SK-N-SH treated with all-trans-retinoic acid at 6 μM for 48 hours (cell line): ENCODE results near the gene EDAR.

Experiments used
- ATAC-seq: fragments of 200-7000 bp; cut with Tn5 transposase; 3 replicates; pipeline ENCODE4 v1.9.1; 2020; ENCODE audit warnings: mild to moderate bottlenecking, moderate library complexity
- BACH2 ChIP-seq: fragments of 250-450 bp; sonication (Bioruptor Pico); IDR thresholded peaks from 2 replicates; pipeline ENCODE4 v1.9.0; 2021; ENCODE audit warnings: mild to moderate bottlenecking, borderline replicate concordance
- CREB5 ChIP-seq: fragments of 250-450 bp; sonication (Bioruptor Pico); IDR thresholded peaks from 2 replicates; pipeline ENCODE4 v1.5.1; 2020; ENCODE audit warnings: low read depth, mild to moderate bottlenecking, moderate library complexity
- CSDC2 ChIP-seq: fragments of 250-450 bp; sonication (Bioruptor Pico); IDR thresholded peaks from 2 replicates; pipeline ENCODE4 v1.5.0; 2020; ENCODE audit warnings: mild to moderate bottlenecking, moderate library complexity
- CSRNP3 ChIP-seq: fragments of 250-450 bp; sonication (Bioruptor Pico); IDR thresholded peaks from 2 replicates; pipeline ENCODE4 v1.5.1; 2021; ENCODE audit warnings: mild to moderate bottlenecking, moderate library complexity
- GLIS3 ChIP-seq: fragments of 250-450 bp; sonication (Bioruptor Pico); IDR thresholded peaks from 2 replicates; pipeline ENCODE4 v1.5.0; 2020; ENCODE audit warnings: mild to moderate bottlenecking, moderate library complexity
- ISL1 ChIP-seq: fragments of 250-450 bp; sonication (Bioruptor Pico); IDR thresholded peaks from 2 replicates; pipeline ENCODE4 v2.1.2; 2022; ENCODE audit warnings: mild to moderate bottlenecking, moderate library complexity
- OSR1 ChIP-seq: fragments of 250-450 bp; sonication (Bioruptor Pico); IDR thresholded peaks from 2 replicates; pipeline ENCODE4 v1.8.0; 2022; ENCODE audit warnings: moderate library complexity, mild to moderate bottlenecking, inconsistent platforms
- PATZ1 ChIP-seq: fragments of 250-450 bp; sonication (Bioruptor Pico); IDR thresholded peaks from 2 replicates; pipeline ENCODE4 v1.8.0; 2020; ENCODE audit warnings: mild to moderate bottlenecking, moderate library complexity, borderline replicate concordance
- POU6F1 ChIP-seq: fragments of 250-450 bp; sonication (Bioruptor Pico); IDR thresholded peaks from 2 replicates; pipeline ENCODE4 v1.8.0; 2021; ENCODE audit warnings: low read depth, mild to moderate bottlenecking, moderate library complexity, borderline replicate concordance
- PPARA ChIP-seq: fragments of 250-450 bp; sonication (Bioruptor Pico); IDR thresholded peaks from 2 replicates; pipeline ENCODE4 v1.5.0; 2020; ENCODE audit warnings: mild to moderate bottlenecking, borderline replicate concordance
- RARB ChIP-seq: fragments of 250-450 bp; sonication (Bioruptor Pico); IDR thresholded peaks from 2 replicates; pipeline ENCODE4 v1.8.0; 2021; ENCODE audit warnings: mild to moderate bottlenecking, moderate library complexity
- TCF4 ChIP-seq: fragments of 250-450 bp; sonication (Bioruptor Pico); IDR thresholded peaks from 2 replicates; pipeline ENCODE4 v1.8.0; 2021; ENCODE audit warnings: mild to moderate bottlenecking, moderate library complexity, borderline replicate concordance
- TOX ChIP-seq: fragments of 250-450 bp; sonication (Bioruptor Pico); IDR thresholded peaks from 2 replicates; pipeline ENCODE4 v1.8.0; 2021; ENCODE audit warnings: mild to moderate bottlenecking, moderate library complexity, borderline replicate concordance
- TSHZ2 ChIP-seq: fragments of 250-450 bp; sonication (Bioruptor Pico); IDR thresholded peaks from 2 replicates; pipeline ENCODE4 v1.5.0; 2020; ENCODE audit warnings: mild to moderate bottlenecking, moderate library complexity
- ZC3H10 ChIP-seq: fragments of 250-450 bp; sonication (Bioruptor Pico); IDR thresholded peaks from 2 replicates; pipeline ENCODE4 v1.5.1; 2021; ENCODE audit warnings: mild to moderate bottlenecking, moderate library complexity
- ZNF565 ChIP-seq: fragments of 450-650 bp; formaldehyde crosslinking; conservative IDR thresholded peaks from 2 replicates; pipeline ENCODE4 v1.5.0; 2020; ENCODE audit warnings: low read depth, mild to moderate bottlenecking, moderate library complexity
- ZNF8 ChIP-seq: fragments of 450-650 bp; formaldehyde crosslinking; IDR thresholded peaks from 2 replicates; pipeline ENCODE4 v1.5.0; 2020; ENCODE audit warnings: mild to moderate bottlenecking, moderate library complexity

EDAR gene

GRCh38 chr2:108884619-108885018 is 104.4 kb downstream of the EDAR start (continued):
- TF ChIP-seq TSHZ2 (CRISPR knock-in tag) = no peak
- TF ChIP-seq TCF4 (CRISPR knock-in tag) = no peak
- TF ChIP-seq CSDC2 (CRISPR knock-in tag) = no peak
- no peak for TF ChIP-seq ZNF8
- TF ChIP-seq PPARA (CRISPR knock-in tag) = no peak
- TF ChIP-seq PATZ1 = no peak

GRCh38 chr2:108878276-108878675 is 110.7 kb downstream of the EDAR start:
- no peak for ATAC-seq
- TF ChIP-seq GLIS3 (CRISPR knock-in tag) (no peak), ZNF565 (CRISPR knock-in tag) (no peak), CREB5 (no peak), OSR1 (CRISPR knock-in tag) (no peak), TOX (no peak), ZC3H10 (no peak), CSRNP3 (CRISPR knock-in tag) (no peak), POU6F1 (CRISPR knock-in tag) (no peak), BACH2 (no peak), PATZ1 (no peak), TCF4 (CRISPR knock-in tag) (no peak), PPARA (CRISPR knock-in tag) (no peak), RARB (CRISPR knock-in tag) (no peak), ISL1 (CRISPR knock-in tag) (no peak), TSHZ2 (CRISPR knock-in tag) (no peak)
